ENCODE measurements around the gene RPS26. TPM values are rescaled to one million over a fixed set of nuclear protein-coding genes. Genes with fewer than 3 reads are reported as not detected.

Gene RPS26
- total RNA-seq, 1 experiment from 2014 or later = 70.2 TPM

DNA sequence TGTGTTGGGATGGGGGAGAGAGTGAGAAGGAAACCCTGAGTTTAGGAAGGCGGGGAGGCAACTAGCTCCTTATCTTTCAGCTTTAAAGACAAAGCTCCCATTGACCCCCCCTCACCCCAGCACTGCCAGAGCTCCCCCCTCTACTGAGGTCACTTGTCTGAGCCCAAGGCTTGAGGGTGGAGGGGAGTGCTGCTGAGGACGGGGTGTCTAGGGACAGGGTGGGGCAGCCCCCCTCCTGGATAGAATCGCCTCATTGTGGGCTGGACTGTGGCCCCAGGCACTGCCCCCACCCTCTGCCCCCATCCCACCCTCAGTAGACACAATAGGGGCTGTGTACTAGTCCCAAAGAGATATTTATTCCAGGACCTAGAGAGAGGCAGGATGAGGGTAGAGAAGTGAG, 41.2 kb downstream of the RPS26 start:
- Histone ChIP-seq H3K9me2 (ENCODE audit: insufficient read depth) (no peaks in the 10 kb centered on the region), H2AFZ (ENCODE audit: low read depth, low read length, poor library complexity, severe bottlenecking) (no peak overlapping the region), H3K79me2 (ENCODE audit: insufficient read depth, low read length) (peaks cover 12% of the 10 kb centered on the region; the same call in 1 of the 2 replicates), H3K9ac (ENCODE audit: low read length) (no peak overlapping the region), H3K4me1 (ENCODE audit: control insufficient read depth in 1 of 2, insufficient read depth in 2 of 2, low read length in 2 of 2) (peaks cover 21 to 48% of the 10 kb centered on the region in 2 experiments), H4K20me1 (ENCODE audit: insufficient read depth) (no peaks in the 10 kb centered on the region), H3K4me2 (ENCODE audit: low read length) (no peak overlapping the region), H3K27ac (ENCODE audit: low read depth, low read length) (no peak overlapping the region), H3K27me3 (ENCODE audit: insufficient read depth, low read length) (no peaks in the 10 kb centered on the region), H3K4me3 (replicated peaks in 1 of 2; ENCODE audit: low read depth in 1 of 2, low read length in 2 of 2) (no peak overlapping the region), H3K36me3 (ENCODE audit: control insufficient read depth in 1 of 2, insufficient read depth in 2 of 2, low read length in 2 of 2) (peaks cover 6 to 18% of the 10 kb centered on the region in 2 experiments; a peak in 2 of 4 replicates), H3K9me3 (ENCODE audit: control insufficient read depth in 1 of 2, insufficient read depth in 1 of 2, low read depth in 1 of 2, low read length in 2 of 2) (no peaks in the 10 kb centered on the region)
- DNase-seq (ENCODE audit: low read depth, low spot score) (no peak), ATAC-seq (no peak)
- TF ChIP-seq, protein P1, sequence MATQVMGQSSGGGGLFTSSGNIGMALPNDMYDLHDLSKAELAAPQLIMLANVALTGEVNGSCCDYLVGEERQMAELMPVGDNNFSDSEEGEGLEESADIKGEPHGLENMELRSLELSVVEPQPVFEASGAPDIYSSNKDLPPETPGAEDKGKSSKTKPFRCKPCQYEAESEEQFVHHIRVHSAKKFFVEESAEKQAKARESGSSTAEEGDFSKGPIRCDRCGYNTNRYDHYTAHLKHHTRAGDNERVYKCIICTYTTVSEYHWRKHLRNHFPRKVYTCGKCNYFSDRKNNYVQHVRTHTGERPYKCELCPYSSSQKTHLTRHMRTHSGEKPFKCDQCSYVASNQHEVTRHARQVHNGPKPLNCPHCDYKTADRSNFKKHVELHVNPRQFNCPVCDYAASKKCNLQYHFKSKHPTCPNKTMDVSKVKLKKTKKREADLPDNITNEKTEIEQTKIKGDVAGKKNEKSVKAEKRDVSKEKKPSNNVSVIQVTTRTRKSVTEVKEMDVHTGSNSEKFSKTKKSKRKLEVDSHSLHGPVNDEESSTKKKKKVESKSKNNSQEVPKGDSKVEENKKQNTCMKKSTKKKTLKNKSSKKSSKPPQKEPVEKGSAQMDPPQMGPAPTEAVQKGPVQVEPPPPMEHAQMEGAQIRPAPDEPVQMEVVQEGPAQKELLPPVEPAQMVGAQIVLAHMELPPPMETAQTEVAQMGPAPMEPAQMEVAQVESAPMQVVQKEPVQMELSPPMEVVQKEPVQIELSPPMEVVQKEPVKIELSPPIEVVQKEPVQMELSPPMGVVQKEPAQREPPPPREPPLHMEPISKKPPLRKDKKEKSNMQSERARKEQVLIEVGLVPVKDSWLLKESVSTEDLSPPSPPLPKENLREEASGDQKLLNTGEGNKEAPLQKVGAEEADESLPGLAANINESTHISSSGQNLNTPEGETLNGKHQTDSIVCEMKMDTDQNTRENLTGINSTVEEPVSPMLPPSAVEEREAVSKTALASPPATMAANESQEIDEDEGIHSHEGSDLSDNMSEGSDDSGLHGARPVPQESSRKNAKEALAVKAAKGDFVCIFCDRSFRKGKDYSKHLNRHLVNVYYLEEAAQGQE (IDR thresholded peaks at IDR 0.05; ENCODE audit: low read depth) = no peak
- TF ChIP-seq SRF (IDR thresholded peaks at IDR 0.05; ENCODE audit: low read depth) = no peak
- TF ChIP-seq POLR2AphosphoS5 (IDR thresholded peaks at IDR 0.05; ENCODE audit: low read depth, low read length) = no peak
- TF ChIP-seq POLR2A (IDR thresholded peaks at IDR 0.05; ENCODE audit: borderline replicate concordance, extremely low read depth, insufficient read depth, insufficient read length) = no peak
- TF ChIP-seq YY1 (IDR thresholded peaks at IDR 0.05; ENCODE audit: extremely low read depth, insufficient replicate concordance, low read depth, low read length) = no peak
- no peak for TF ChIP-seq ZNF274 (IDR thresholded peaks at IDR 0.05; ENCODE audit: low read depth, low read length)
- no peak for TF ChIP-seq TCF7L2 (IDR thresholded peaks at IDR 0.05; ENCODE audit: borderline replicate concordance, extremely low read depth, insufficient read depth, insufficient read length)
- TF ChIP-seq, protein P2, sequence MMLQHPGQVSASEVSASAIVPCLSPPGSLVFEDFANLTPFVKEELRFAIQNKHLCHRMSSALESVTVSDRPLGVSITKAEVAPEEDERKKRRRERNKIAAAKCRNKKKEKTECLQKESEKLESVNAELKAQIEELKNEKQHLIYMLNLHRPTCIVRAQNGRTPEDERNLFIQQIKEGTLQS (IDR thresholded peaks at IDR 0.05) = no peak
- no peak for TF ChIP-seq CBX3 (IDR thresholded peaks at IDR 0.05; ENCODE audit: low read depth)
- no peak for TF ChIP-seq EGR1 (IDR thresholded peaks at IDR 0.05; ENCODE audit: low read depth)
- no peak for TF ChIP-seq JUND (IDR thresholded peaks at IDR 0.05)
- TF ChIP-seq ZFX (IDR thresholded peaks at IDR 0.05) = no peak
- TF ChIP-seq EZH2 (IDR thresholded peaks at IDR 0.05) = no peak
- no peak for TF ChIP-seq EZH2phosphoT487 (IDR thresholded peaks at IDR 0.05; ENCODE audit: borderline replicate concordance)
- TF ChIP-seq, protein P3, sequence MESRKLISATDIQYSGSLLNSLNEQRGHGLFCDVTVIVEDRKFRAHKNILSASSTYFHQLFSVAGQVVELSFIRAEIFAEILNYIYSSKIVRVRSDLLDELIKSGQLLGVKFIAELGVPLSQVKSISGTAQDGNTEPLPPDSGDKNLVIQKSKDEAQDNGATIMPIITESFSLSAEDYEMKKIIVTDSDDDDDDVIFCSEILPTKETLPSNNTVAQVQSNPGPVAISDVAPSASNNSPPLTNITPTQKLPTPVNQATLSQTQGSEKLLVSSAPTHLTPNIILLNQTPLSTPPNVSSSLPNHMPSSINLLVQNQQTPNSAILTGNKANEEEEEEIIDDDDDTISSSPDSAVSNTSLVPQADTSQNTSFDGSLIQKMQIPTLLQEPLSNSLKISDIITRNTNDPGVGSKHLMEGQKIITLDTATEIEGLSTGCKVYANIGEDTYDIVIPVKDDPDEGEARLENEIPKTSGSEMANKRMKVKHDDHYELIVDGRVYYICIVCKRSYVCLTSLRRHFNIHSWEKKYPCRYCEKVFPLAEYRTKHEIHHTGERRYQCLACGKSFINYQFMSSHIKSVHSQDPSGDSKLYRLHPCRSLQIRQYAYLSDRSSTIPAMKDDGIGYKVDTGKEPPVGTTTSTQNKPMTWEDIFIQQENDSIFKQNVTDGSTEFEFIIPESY (IDR thresholded peaks at IDR 0.05; ENCODE audit: extremely low read depth, insufficient replicate concordance, low read length) = no peak
- TF ChIP-seq CEBPB (IDR thresholded peaks at IDR 0.05; ENCODE audit: low read depth) = no peak
- TF ChIP-seq FOSL1 (IDR thresholded peaks at IDR 0.05; ENCODE audit: low read depth) = no peak
- TF ChIP-seq SP1 (IDR thresholded peaks at IDR 0.05; ENCODE audit: low read depth) = no peak
- TF ChIP-seq RAD21 (IDR thresholded peaks at IDR 0.05; ENCODE audit: low read depth) = no peak
- CTCF ChIA-PET = no interaction called here
- intact Hi-C loops (cut with micrococcal nuclease) = no loop called here
- RAD21 ChIA-PET (ENCODE audit: low non-redundant PET in 1 of 2, low total read pairs in 2 of 2, uncharacterized antibody in 2 of 2, unreplicated experiment in 2 of 2) = no interaction called here
- BruUV-seq (replicated peaks) = no TSS peak
- POLR2A ChIA-PET = no interaction called here

Measured in HCT116 (cell line).